GM21786 (cell line): Measurements from ENCODE around the gene WDR27.
"Not testable (repeated sequence)": the region's sequence is repeated elsewhere in the genome, so short reads cannot be mapped to it uniquely, and the experiment has no call there.

Experiments
- ATAC-seq: cut with Tn5 transposase; IDR thresholded peaks from one replicate; pipeline ENCODE4 v1.9.1; 2021; ENCODE audit not compliant: unreplicated experiment

Gene WDR27

DNA sequence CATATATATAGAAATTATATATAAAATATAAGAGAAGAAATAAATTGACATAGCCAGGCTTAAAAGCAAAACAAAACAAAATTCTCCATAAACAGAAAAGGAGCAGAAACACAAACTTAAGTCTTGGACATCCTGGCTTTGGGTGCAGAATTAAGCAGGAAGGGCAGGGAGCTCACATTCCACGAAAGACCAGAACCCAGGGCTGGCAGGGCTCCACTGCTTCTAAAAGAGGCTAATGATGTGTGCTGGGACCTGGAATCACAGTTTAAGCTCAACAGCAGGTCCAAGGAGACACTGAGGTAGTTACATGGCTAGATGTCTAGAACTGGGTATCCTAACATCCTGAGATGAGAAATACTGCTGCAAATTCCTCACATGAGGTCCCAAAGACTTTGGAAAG lies 210.3 kb downstream of the WDR27 start:
- ATAC-seq, result no peak

- no peak for ATAC-seq
These were observed 211.0 kb downstream of the WDR27 start for GRCh38 chr6:169490830-169491229.

GRCh38 chr6:169490246-169490641 lies 211.6 kb downstream of the WDR27 start:
- no peak for ATAC-seq

GRCh38 chr6:169489563-169490245 lies 212.1 kb downstream of the WDR27 start:
- no peak for ATAC-seq

- no peak for ATAC-seq
These were observed 214.0 kb downstream of the WDR27 start for GRCh38 chr6:169487579-169488436.

GRCh38 chr6:169479783-169480495 lies 221.9 kb downstream of the WDR27 start:
- ATAC-seq, result no peak

GRCh38 chr6:169474362-169474761 lies 227.5 kb downstream of the WDR27 start:
- no peak for ATAC-seq

DNA sequence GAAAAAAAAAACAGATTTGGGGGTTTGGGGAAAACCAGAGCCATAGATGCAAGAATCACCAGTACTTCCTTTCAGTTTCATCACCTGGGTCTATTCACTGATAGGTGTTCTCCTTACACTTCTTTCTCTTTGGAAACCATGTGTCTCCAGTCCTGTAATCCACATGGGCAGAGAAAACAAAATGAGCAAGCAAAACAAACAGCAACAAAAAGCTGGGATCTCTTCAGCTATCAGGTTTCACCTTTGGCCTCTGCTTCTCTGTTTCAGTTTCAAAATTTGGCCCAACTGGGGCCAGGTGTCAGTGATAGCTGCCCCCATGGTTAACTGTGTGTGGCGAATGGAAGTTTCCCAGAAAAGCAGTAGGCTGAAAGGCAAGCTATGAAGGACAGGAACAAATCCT lies 228.2 kb downstream of the WDR27 start:
- ATAC-seq, result no peak

- no peak for ATAC-seq
These were observed 228.9 kb downstream of the WDR27 start for GRCh38 chr6:169472786-169473416.

- no peak for ATAC-seq
These were observed 231.0 kb downstream of the WDR27 start for GRCh38 chr6:169470790-169471189.

- no peak for ATAC-seq
These were observed 232.8 kb downstream of the WDR27 start for GRCh38 chr6:169469028-169469427.

- not testable (repeated sequence) for ATAC-seq
These were observed 234.1 kb downstream of the WDR27 start for GRCh38 chr6:169467755-169468154.

- ATAC-seq, result not testable (repeated sequence)
These were observed 235.6 kb downstream of the WDR27 start for GRCh38 chr6:169466256-169466655.

DNA sequence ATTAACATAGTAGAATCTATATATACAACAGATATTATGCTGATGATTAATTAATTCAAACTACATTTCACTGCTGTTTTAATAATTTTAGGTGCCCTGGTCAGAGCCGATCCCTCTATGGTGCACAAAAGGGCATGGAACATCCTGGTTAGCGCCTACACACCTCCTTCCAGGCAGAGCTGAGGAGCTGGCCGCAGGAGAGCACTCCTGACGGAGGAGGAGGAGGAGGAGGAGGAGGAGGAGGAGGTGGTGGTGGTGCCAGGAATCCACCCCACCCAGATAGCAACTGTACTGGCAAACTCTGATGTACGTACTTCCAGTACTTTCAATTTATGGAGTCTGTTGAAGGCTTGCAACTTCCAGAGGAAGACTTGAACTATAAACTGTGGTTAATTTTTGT lies 244.1 kb downstream of the WDR27 start:
- ATAC-seq, result no peak

DNA sequence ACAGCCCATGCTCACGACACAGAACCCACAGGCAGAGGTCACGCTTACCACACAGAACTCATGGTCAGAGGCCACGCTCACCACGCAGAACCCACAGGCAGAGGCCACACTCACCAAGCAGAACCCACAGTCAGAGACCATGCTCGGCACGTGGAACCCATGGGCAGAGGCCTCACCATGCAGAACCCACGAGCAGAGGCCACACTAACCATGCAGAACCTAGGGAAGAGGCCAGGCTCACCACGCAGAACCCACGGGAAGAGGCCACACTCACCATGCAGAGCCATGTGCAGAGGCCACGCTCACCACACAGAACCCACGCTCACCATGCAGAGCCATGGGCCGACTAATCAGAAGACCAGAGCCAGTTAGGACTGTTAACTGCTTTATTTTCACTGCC lies 245.0 kb downstream of the WDR27 start:
- ATAC-seq, result no peak

- no peak for ATAC-seq
These were observed 246.4 kb downstream of the WDR27 start for GRCh38 chr6:169455470-169455869.

DNA sequence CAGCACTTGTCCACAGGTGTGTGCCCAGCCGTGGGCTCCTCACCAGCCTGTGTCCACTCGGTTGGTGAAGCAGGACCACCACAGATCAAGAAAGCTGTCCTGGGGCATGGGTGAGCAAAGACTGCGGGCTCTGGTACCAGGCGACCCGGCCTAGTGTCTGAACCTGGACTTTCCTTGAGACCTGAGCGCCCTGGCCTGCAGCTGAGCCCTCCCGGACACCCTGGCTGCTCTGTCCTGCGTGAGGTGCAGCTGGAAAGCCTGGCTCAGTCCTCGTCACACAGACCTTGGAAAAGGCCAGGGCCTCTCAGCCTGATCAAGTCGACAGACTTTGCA lies 247.0 kb downstream of the WDR27 start:
- no peak for ATAC-seq

DNA sequence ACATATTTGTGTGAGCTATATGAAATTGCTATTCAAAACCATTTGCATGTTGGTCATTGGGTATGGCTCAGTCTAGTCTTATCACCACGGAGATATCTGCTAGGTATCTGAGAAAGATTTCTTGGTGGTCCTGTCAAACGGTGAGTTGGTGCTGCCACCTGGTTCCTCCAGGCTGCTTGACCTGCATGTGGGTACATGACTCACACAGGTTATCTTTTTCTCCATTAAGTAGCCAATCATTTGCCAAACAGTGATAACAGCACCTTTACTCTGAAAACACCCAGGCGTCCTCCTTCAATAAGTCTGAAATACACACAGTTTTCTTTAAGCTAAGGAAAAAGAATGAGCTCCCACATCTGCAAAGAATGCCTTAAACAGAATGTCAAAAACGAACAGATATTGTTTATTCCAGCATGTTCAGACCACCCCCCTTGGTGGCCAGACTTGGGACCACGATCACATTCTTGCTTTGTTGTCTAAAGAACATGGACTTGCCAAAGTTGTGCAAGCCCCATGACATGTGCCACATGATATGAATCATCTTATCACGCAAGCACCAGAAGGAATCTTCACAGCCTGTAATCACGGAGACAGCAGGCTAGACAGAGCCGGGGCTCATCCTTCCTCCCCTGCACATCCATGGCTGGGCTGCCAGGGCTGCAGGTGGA lies 247.5 kb downstream of the WDR27 start:
- ATAC-seq, result no peak

GRCh38 chr6:169452869-169453620 lies 248.8 kb downstream of the WDR27 start:
- no peak for ATAC-seq
